Endothelial cell of umbilical vein (primary cell): ENCODE measurements around the gene SYTL3. TPM values are rescaled to one million over a fixed set of nuclear protein-coding genes. Genes with fewer than 3 reads are reported as not detected.

Source experiments
- BruUV-seq: library from RNA; stranded (reverse); fragments of 400-500 nt; replicated peaks from 2 replicates; lab custom pipeline; 2021; lab: Mats Ljungman, UMichigan
- CTCF ChIA-PET: fragments of 300-600, 350-600 bp; sonication (Branson Sonifier 250); formaldehyde crosslinking; loops from one replicate; lab custom pipeline; 2021; ENCODE audit warnings: antibody characterized with exemption, inconsistent platforms; lab: Charles Lee
- POLR2A ChIA-PET: fragments of 300-600, 350-600 bp; sonication (Branson Sonifier 250); formaldehyde crosslinking; loops from one replicate; lab custom pipeline; 2021; ENCODE audit warnings: antibody characterized with exemption, inconsistent platforms; lab: Charles Lee
- DNase-seq: peaks from one replicate; pipeline ENCODE4 v3.0.0-alpha.2; 2011; ENCODE audit warnings: low read depth, low spot score
- FAIRE-seq: peaks from 2 replicates; lab custom pipeline; 2011; peaks lifted over from hg19 to GRCh38; lab: Jason Lieb, UNC
- H2AFZ ChIP-seq: 2 replicates; pipeline ENCODE4 v1.6.0; 2012; ENCODE audit warnings: low read depth, low read length, control low read depth, inconsistent platforms
- H3K27ac ChIP-seq: 2 replicates; pipeline ENCODE4 v1.5.1; 2011; ENCODE audit warnings: low read depth, mild to moderate bottlenecking, control low read depth, low read length, moderate library complexity; ENCODE audit not compliant: insufficient read depth
- H3K27me3 ChIP-seq, 2 experiments: 2 replicates each; pipeline versions ENCODE4 v1.6.0 to v1.6.1; 2011; ENCODE audit warnings: low read length in 2 of 2, mixed read lengths in 1 of 2; ENCODE audit not compliant: control insufficient read depth in 2 of 2, insufficient read depth in 2 of 2
- H3K36me3 ChIP-seq, 2 experiments: 2 replicates in 1 of 2; 3 replicates in 1 of 2; pipeline ENCODE4 v1.5.1; 2011; ENCODE audit warnings: low read length in 2 of 2, mild to moderate bottlenecking in 1 of 2, moderate library complexity in 1 of 2; ENCODE audit not compliant: control insufficient read depth in 2 of 2, insufficient read depth in 2 of 2; ENCODE audit errors: extremely low read depth in 1 of 2
- H3K4me1 ChIP-seq: 3 replicates; pipeline ENCODE4 v1.5.1; 2011; ENCODE audit warnings: mild to moderate bottlenecking, low read length; ENCODE audit not compliant: control insufficient read depth, insufficient read depth; ENCODE audit errors: extremely low read depth
- H3K4me2 ChIP-seq: 2 replicates; pipeline ENCODE4 v1.6.1; 2011; ENCODE audit warnings: low read length, control low read depth, mixed read lengths; ENCODE audit not compliant: insufficient read depth
- H3K4me3 ChIP-seq, 3 experiments: fragments of 200-600 bp in 1 of 3; sonication (generic), shearing (Covaris generic) in 1 of 3; replicated peaks in 1 of 3; 2 replicates each; pipeline ENCODE4 v1.5.1; 2011 to 2016; ENCODE audit warnings: control low read depth in 3 of 3, low read length in 3 of 3, mild to moderate bottlenecking in 2 of 3, inconsistent platforms in 1 of 3, low read depth in 1 of 3, moderate library complexity in 1 of 3; ENCODE audit not compliant: insufficient read depth in 1 of 3
- H3K79me2 ChIP-seq: 2 replicates; pipeline ENCODE4 v1.6.0; 2012; ENCODE audit warnings: low read length, inconsistent platforms; ENCODE audit not compliant: control insufficient read depth, insufficient read depth
- H3K9ac ChIP-seq: replicated peaks from 2 replicates; pipeline ENCODE3; 2011; ENCODE audit warnings: low read length, control low read depth; ENCODE audit not compliant: insufficient read depth; ENCODE audit errors: extremely low read depth
- H3K9me1 ChIP-seq: replicated peaks from 3 replicates; pipeline ENCODE4 v1.6.0; 2011; ENCODE audit warnings: mild to moderate bottlenecking, low read length; ENCODE audit not compliant: control insufficient read depth, insufficient read depth; ENCODE audit errors: extremely low read depth
- H3K9me3 ChIP-seq: replicated peaks from 2 replicates; pipeline ENCODE4 v1.5.1; 2012; ENCODE audit warnings: low read length, inconsistent platforms; ENCODE audit not compliant: control insufficient read depth, insufficient read depth
- H4K20me1 ChIP-seq: replicated peaks from 2 replicates; pipeline ENCODE3; 2011; ENCODE audit warnings: mild to moderate bottlenecking, low read length; ENCODE audit not compliant: control insufficient read depth, insufficient read depth; ENCODE audit errors: extremely low read depth
- EZH2 ChIP-seq: IDR thresholded peaks from 2 replicates; pipeline ENCODE4 v1.6.1; 2012; ENCODE audit warnings: borderline replicate concordance, low read depth, mild to moderate bottlenecking, moderate library complexity, low read length, inconsistent platforms; ENCODE audit not compliant: severe bottlenecking
- FOS ChIP-seq: IDR thresholded peaks from 2 replicates; pipeline ENCODE4 v1.6.1; 2011; ENCODE audit warnings: mild to moderate bottlenecking, low read length, moderate library complexity, borderline replicate concordance; ENCODE audit not compliant: insufficient read depth
- GATA2 ChIP-seq: IDR thresholded peaks from 2 replicates; pipeline ENCODE4 v1.7.0; 2011; ENCODE audit warnings: low read depth, mild to moderate bottlenecking, moderate library complexity, mixed read lengths, low read length; ENCODE audit not compliant: insufficient read length, insufficient read depth
- JUN ChIP-seq: IDR thresholded peaks from 2 replicates; pipeline ENCODE4 v1.6.1; 2011; ENCODE audit warnings: borderline replicate concordance, low read depth; ENCODE audit not compliant: insufficient read length, insufficient read depth
- MYC ChIP-seq: IDR thresholded peaks from one replicate; pipeline ENCODE4 v1.6.1; 2011; ENCODE audit warnings: mild to moderate bottlenecking, low read depth, low read length
- POLR2A ChIP-seq: IDR thresholded peaks from 2 replicates; pipeline ENCODE4 v1.6.1; 2012; ENCODE audit warnings: low read depth, mild to moderate bottlenecking, control low read depth, low read length
- POLR2AphosphoS5 ChIP-seq: IDR thresholded peaks from 2 replicates; pipeline ENCODE4 v1.6.1; 2012; ENCODE audit warnings: low read depth, mild to moderate bottlenecking, control low read depth, low read length, moderate library complexity; ENCODE audit not compliant: insufficient read depth
- dilution Hi-C: fragments of 300-500 bp; cut with MboI; formaldehyde crosslinking; loops from one replicate; pipeline ENCODE4 v1.15.0; 2019; ENCODE audit warnings: low sequenced_read_pairs; ENCODE audit not compliant: extremely low pct_ligation_motif_present
- intact Hi-C: fragments of 100-400 bp; cut with micrococcal nuclease; formaldehyde crosslinking; loops from one replicate; pipeline ENCODE4 v1.10.0; 2022
- polyA plus RNA-seq, 4 experiments: library from polyadenylated mRNA; depleted of rRNA in 3 of 4; stranded (reverse) in 3 of 4; unstranded in 1 of 4; fragments of >200 nt; gene quantifications; 2 replicates each; pipeline versions ENCODE4 v1.2.1 to v1.2.3, GENCODE V29; 2011 to 2012; ENCODE audit warnings: missing spikeins in 1 of 4
- total RNA-seq: library from RNA; stranded (reverse); gene quantifications from 2 replicates; pipeline ENCODE4 v1.2.3, GENCODE V29; 2021
- TF ChIP-seq, protein P1 (sequence below), 2 donors: IDR thresholded peaks; 1 replicate in 1 of 2; 2 replicates in 1 of 2; pipeline ENCODE4 v1.5.1; 2011; ENCODE audit warnings: low read length in 2 of 2, mild to moderate bottlenecking in 2 of 2, moderate library complexity in 2 of 2, control low read depth in 1 of 2, inconsistent platforms in 1 of 2, low read depth in 1 of 2; ENCODE audit not compliant: insufficient read depth in 1 of 2; ENCODE audit errors: extremely low read depth in 1 of 2
- TF ChIP-seq, protein P2 (sequence below): IDR thresholded peaks from 2 replicates; pipeline ENCODE4 v1.6.1; 2011; ENCODE audit not compliant: insufficient read depth, insufficient read length

SYTL3 gene
- total and polyA plus RNA-seq, 2 donors (not counting 3 experiments of a cell fraction or from before 2014, with no cell fraction given), result 0.59 to 0.77 TPM

- no peak overlapping the region for H3K4me3 ChIP-seq
- FAIRE-seq (no peak), DNase-seq (no peak)
- no peaks in the 10 kb centered on the region for H3K27me3 ChIP-seq
- H3K9me3 ChIP-seq, result no peaks in the 10 kb centered on the region
- no TSS peak for BruUV-seq
- H3K27ac ChIP-seq, result no peak overlapping the region
- no peak overlapping the region for H2AFZ ChIP-seq
- H3K79me2 ChIP-seq, result no peaks in the 10 kb centered on the region
- no peaks in the 10 kb centered on the region for H3K9me1 ChIP-seq
- no peaks in the 10 kb centered on the region for H3K4me1 ChIP-seq
- no peaks in the 10 kb centered on the region for H4K20me1 ChIP-seq
- POLR2A ChIA-PET, result no interaction called here
- CTCF ChIA-PET, result interaction anchor here (0.7 to 2.5 kb wide), 3 partner anchors 47 to 78 kb away, joined by 3 to 9 read pairs (median 4); no protein-coding TSS in a partner anchor
- no peak for TF ChIP-seq POLR2A
- no peak for TF ChIP-seq FOS
- TF ChIP-seq, protein P1, sequence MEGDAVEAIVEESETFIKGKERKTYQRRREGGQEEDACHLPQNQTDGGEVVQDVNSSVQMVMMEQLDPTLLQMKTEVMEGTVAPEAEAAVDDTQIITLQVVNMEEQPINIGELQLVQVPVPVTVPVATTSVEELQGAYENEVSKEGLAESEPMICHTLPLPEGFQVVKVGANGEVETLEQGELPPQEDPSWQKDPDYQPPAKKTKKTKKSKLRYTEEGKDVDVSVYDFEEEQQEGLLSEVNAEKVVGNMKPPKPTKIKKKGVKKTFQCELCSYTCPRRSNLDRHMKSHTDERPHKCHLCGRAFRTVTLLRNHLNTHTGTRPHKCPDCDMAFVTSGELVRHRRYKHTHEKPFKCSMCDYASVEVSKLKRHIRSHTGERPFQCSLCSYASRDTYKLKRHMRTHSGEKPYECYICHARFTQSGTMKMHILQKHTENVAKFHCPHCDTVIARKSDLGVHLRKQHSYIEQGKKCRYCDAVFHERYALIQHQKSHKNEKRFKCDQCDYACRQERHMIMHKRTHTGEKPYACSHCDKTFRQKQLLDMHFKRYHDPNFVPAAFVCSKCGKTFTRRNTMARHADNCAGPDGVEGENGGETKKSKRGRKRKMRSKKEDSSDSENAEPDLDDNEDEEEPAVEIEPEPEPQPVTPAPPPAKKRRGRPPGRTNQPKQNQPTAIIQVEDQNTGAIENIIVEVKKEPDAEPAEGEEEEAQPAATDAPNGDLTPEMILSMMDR (IDR thresholded peaks at IDR 0.05; ENCODE audit: extremely low read depth in 1 of 2, insufficient read depth in 1 of 2, low read depth in 1 of 2, low read length in 2 of 2), result no peak
- no peak for TF ChIP-seq EZH2
- TF ChIP-seq POLR2AphosphoS5, result no peak
- no peak for TF ChIP-seq GATA2
- no peak for TF ChIP-seq JUN
- TF ChIP-seq, protein P2, sequence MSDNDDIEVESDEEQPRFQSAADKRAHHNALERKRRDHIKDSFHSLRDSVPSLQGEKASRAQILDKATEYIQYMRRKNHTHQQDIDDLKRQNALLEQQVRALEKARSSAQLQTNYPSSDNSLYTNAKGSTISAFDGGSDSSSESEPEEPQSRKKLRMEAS, result no peak
- TF ChIP-seq MYC, result no peak
- no peak overlapping the region for H3K4me2 ChIP-seq
- no peak overlapping the region for H3K9ac ChIP-seq
- peaks cover 14 to 42% of the 10 kb centered on the region in 2 experiments for H3K36me3 ChIP-seq
- dilution Hi-C loops (no loop called here), intact Hi-C loops (no loop called here)
Measured at GRCh38 chr6:158765499-158766068, 115.7 kb downstream of the SYTL3 start.
